ENCODE results near the gene NEO1.

Gene NEO1

DNA sequence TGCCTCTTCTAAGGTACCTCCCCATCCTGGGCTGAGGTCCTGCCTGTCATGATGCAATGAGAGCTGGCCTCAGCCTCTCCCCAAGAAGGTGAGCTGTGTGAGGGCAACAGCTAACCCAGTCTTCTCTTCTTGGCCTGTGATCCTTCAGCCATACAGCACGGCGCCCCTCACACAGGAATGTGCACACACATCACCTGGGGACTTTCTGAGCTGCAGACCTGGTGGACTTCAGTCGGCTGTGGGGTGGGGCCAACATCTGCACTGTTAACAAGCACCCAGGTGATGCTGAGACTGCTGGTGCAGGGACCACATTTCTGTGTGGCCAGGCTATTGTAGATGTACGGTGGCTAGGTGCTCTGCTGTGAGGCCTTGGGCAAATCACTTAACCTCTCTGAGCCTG is 302.0 kb downstream of the NEO1 start:
- DNase-seq (ENCODE audit: low read depth in 2 of 2) = no peak
